Upper lobe of left lung (tissue), 4 donors: Measurements from ENCODE around the gene ATF7.

Experiments
- EP300 ChIP-seq, 4 donors: sonication (generic); formaldehyde crosslinking; IDR thresholded peaks; one replicate each; pipeline ENCODE4 v1.5.1; 2017; ENCODE audit warnings: antibody characterized with exemption in 4 of 4, control low read depth in 2 of 4
- TF ChIP-seq, protein P1 (sequence below), 6 experiments: fragments of 450-650 bp in 4 of 6; fragments of 200-600 bp in 2 of 6; sonication (generic) in 2 of 6; IDR thresholded peaks; one replicate each; pipeline ENCODE4 v1.5.1; 2016 to 2019; ENCODE audit warnings: antibody characterized with exemption in 6 of 6

- TF ChIP-seq, protein P1, sequence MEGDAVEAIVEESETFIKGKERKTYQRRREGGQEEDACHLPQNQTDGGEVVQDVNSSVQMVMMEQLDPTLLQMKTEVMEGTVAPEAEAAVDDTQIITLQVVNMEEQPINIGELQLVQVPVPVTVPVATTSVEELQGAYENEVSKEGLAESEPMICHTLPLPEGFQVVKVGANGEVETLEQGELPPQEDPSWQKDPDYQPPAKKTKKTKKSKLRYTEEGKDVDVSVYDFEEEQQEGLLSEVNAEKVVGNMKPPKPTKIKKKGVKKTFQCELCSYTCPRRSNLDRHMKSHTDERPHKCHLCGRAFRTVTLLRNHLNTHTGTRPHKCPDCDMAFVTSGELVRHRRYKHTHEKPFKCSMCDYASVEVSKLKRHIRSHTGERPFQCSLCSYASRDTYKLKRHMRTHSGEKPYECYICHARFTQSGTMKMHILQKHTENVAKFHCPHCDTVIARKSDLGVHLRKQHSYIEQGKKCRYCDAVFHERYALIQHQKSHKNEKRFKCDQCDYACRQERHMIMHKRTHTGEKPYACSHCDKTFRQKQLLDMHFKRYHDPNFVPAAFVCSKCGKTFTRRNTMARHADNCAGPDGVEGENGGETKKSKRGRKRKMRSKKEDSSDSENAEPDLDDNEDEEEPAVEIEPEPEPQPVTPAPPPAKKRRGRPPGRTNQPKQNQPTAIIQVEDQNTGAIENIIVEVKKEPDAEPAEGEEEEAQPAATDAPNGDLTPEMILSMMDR (IDR thresholded peaks at IDR 0.05), result no peak
- TF ChIP-seq EP300 (IDR thresholded peaks at IDR 0.05), result no peak
Observed at GRCh38 chr12:53631721-53632120, 5.5 kb upstream of the ATF7 start.
